Cardiac muscle cell (in vitro differentiated cells and primary cell): ENCODE results near the gene ACVR1C. TPM values are rescaled to one million over a fixed set of nuclear protein-coding genes. Genes with fewer than 3 reads are reported as not detected.

Experiments
- DNase-seq, 2 donors: peaks; one replicate each; pipeline versions ENCODE4 v3.0.0 to v3.0.0-alpha.2; 2010 to 2017; ENCODE audit warnings: low read depth in 1 of 2, low spot score in 1 of 2
- H3K27ac ChIP-seq: fragments of 200-600 bp; sonication (generic); 2 replicates; pipeline ENCODE4 v1.5.1; 2016
- H3K27me3 ChIP-seq: fragments of 200-600 bp; sonication (generic); 2 replicates; pipeline ENCODE4 v1.6.0; 2016; ENCODE audit warnings: control low read depth
- H3K36me3 ChIP-seq: fragments of 200-600 bp; sonication (generic); 2 replicates; pipeline ENCODE4 v1.5.1; 2016; ENCODE audit warnings: control low read depth
- H3K4me1 ChIP-seq: fragments of 200-600 bp; sonication (generic); 2 replicates; pipeline ENCODE4 v1.8.1; 2017; ENCODE audit warnings: low read depth, mild to moderate bottlenecking, mixed run types
- H3K4me3 ChIP-seq: fragments of 200-600 bp; sonication (generic); 2 replicates; pipeline ENCODE4 v1.5.1; 2016; ENCODE audit warnings: mild to moderate bottlenecking
- H3K9me3 ChIP-seq: fragments of 200-600 bp; sonication (generic); 2 replicates; pipeline ENCODE4 v1.5.1; 2017; ENCODE audit warnings: low read depth, mild to moderate bottlenecking, control low read depth
- polyA plus RNA-seq: library from polyadenylated mRNA; unstranded; fragments of >200 nt; fragmentation: Nextera tagmentation; extraction: Ambion mirVana; gene quantifications from 2 replicates; pipeline ENCODE4 v1.2.1, GENCODE V29; 2016
- total RNA-seq: library from RNA; depleted of rRNA; stranded (reverse); fragments of >200 nt; gene quantifications from 2 replicates; pipeline ENCODE4 v1.2.3, GENCODE V29; 2016
- TF ChIP-seq, protein P1 (sequence below): IDR thresholded peaks from 2 replicates; pipeline ENCODE4 v1.5.1; 2012; ENCODE audit warnings: low read depth, mild to moderate bottlenecking, low read length

The ACVR1C gene
- total and polyA plus RNA-seq, 2 experiments from 2014 or later: 0.09 TPM; not detected in 1

DNA sequence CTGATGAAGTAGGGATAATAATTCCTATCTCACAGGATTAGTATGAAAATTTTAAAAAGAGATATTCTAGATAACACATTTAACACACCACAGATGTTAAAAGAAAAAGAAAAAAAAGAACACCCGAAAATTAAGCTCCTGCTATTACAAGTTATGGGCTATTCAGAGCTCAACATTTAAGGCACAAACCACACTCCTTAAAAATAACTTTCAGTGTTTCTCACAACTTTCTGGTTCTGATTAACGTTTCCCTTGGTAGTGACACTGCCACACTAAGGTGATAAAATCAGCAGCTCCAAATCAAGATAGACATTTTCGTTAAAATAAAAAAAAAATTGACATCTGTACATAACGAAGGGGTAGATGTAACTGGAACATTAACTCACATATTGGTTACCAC is 26.9 kb downstream of the ACVR1C start:
- Histone ChIP-seq H3K27ac (no peak overlapping the region), H3K4me3 (no peak overlapping the region), H3K27me3 (peaks cover 12% of the 10 kb centered on the region), H3K9me3 (no peaks in the 10 kb centered on the region), H3K36me3 (no peaks in the 10 kb centered on the region), H3K4me1 (no peaks in the 10 kb centered on the region)
- TF ChIP-seq, protein P1, sequence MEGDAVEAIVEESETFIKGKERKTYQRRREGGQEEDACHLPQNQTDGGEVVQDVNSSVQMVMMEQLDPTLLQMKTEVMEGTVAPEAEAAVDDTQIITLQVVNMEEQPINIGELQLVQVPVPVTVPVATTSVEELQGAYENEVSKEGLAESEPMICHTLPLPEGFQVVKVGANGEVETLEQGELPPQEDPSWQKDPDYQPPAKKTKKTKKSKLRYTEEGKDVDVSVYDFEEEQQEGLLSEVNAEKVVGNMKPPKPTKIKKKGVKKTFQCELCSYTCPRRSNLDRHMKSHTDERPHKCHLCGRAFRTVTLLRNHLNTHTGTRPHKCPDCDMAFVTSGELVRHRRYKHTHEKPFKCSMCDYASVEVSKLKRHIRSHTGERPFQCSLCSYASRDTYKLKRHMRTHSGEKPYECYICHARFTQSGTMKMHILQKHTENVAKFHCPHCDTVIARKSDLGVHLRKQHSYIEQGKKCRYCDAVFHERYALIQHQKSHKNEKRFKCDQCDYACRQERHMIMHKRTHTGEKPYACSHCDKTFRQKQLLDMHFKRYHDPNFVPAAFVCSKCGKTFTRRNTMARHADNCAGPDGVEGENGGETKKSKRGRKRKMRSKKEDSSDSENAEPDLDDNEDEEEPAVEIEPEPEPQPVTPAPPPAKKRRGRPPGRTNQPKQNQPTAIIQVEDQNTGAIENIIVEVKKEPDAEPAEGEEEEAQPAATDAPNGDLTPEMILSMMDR: no peak
- no peak for DNase-seq

DNA sequence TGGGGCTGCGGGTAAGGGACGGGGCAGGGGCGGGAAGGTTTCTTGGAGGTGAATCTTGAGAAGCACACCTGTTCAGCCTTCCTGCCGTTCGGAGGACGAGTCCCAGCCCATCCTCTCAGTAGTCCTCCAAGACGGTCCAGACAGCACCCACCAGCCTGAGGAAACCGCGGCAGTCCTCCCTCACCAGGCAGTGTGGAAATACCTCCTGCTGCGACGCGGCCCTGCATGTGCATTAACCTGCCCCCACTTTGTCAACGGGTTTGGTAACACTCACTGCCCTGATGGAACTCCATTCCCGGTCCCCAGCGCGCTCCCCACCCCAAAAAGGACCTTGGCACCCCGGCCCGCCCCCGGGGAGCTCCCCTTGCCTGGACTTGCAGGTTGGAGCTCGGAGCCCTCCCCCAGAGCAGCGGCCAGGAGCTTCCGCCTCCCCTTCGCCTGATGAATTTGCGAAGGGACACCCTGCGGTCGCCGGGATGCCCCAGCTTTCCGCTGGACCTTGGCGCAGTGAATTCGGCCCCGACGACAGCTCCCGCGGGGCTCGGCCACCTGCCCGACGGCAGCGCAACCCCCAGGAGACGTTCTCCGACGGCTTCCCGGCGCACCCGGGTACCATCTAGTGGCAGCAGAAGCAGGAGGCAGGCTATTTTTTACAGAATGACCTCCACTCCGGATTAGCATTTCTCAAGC is 31.5 kb downstream of the ACVR1C start:
- H3K4me3 ChIP-seq: no peak overlapping the region
- H3K27me3 ChIP-seq: peaks cover 30% of the 10 kb centered on the region
- peak; percentile 20 to 44 for DNase-seq
- TF ChIP-seq, protein P1: peak; percentile 52
- no peaks in the 10 kb centered on the region for H3K4me1 ChIP-seq
- H3K9me3 ChIP-seq: no peaks in the 10 kb centered on the region
- H3K36me3 ChIP-seq: no peaks in the 10 kb centered on the region
- no peak overlapping the region for H3K27ac ChIP-seq

DNA sequence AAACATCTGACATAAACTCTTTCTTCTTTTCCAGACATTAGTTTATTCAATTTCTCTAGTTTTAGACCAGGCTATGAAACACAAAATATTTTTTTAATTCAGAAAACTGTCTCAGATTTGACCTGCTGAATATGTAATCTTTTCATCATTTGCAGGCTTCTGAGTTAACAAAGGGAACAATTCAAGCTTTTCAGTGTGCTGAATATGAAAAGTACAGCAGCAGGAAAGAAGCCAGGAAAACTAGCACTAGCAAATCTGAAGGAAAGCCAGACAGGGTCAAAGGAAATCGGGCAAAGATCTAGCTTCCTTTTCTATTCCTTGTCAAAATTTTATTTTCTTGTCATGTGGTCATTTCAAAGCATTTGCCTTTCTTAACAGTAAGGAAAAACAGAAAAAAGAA is 35.3 kb downstream of the ACVR1C start:
- Histone ChIP-seq H3K27ac (no peak overlapping the region), H3K4me1 (no peaks in the 10 kb centered on the region), H3K9me3 (no peaks in the 10 kb centered on the region), H3K36me3 (no peaks in the 10 kb centered on the region), H3K27me3 (peaks cover 30% of the 10 kb centered on the region), H3K4me3 (no peak overlapping the region)
- DNase-seq: no peak
- TF ChIP-seq, protein P1: no peak

DNA sequence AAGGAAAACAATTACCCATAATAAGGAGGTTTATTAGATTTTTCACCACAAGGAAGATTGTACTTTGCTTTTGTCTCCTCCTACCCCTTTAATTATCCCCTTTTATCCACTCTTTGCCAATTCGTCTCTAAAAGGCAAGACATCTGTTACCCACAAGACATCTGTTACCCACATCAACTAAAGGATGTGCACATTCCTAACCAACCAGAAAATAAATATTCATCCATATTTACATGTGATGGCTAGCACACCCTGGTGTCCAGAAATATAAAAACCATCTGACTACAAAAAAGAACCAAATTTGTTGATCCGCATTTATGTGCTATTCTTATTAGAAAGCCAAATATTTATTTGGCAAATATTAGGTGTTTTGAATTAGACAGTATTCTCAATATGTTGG is 35.7 kb downstream of the ACVR1C start:
- H3K36me3 ChIP-seq: no peaks in the 10 kb centered on the region
- H3K4me1 ChIP-seq: no peaks in the 10 kb centered on the region
- no peaks in the 10 kb centered on the region for H3K9me3 ChIP-seq
- peaks cover 30% of the 10 kb centered on the region for H3K27me3 ChIP-seq
- TF ChIP-seq, protein P1: peak; percentile 30
- peak in 1 of 2 donors; percentile 21 for DNase-seq
- no peak overlapping the region for H3K4me3 ChIP-seq
- no peak overlapping the region for H3K27ac ChIP-seq

GRCh38 chr2:157592374-157592773 is 36.3 kb downstream of the ACVR1C start:
- Histone ChIP-seq H3K27me3 (peaks cover 24% of the 10 kb centered on the region), H3K27ac (no peak overlapping the region), H3K36me3 (no peaks in the 10 kb centered on the region), H3K4me3 (no peak overlapping the region), H3K9me3 (no peaks in the 10 kb centered on the region), H3K4me1 (no peaks in the 10 kb centered on the region)
- TF ChIP-seq, protein P1: no peak
- DNase-seq: no peak
